ENCODE results near the gene TSPAN7. TPM values are rescaled to one million over a fixed set of nuclear protein-coding genes. Genes with fewer than 3 reads are reported as not detected.

Gene TSPAN7
- total RNA-seq, 1 donor from 2014 or later, result 1.1 TPM

DNA sequence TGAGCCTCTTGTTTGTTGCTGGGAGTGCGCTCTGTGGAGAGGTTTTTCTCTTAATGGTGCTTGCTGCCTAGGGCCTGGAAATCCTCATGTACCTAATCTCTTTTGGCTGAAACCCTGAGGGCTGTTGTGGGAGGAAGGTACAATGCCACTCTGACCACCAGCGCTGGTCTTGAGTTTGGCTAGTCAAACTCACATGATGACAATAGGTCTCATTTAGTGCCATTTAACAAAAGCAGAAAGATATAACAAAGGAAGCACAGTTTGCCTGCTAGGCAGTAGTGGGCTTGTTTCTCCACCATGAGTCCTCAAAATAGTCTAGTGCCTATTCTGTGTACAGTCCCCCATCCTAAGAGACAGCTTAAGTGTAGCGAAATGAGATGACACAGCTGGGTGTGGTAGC lies 111.3 kb downstream of the TSPAN7 start:
- Histone ChIP-seq H3K4me3 (ENCODE audit: low read depth, low read length) (no peak overlapping the region), H3K27me3 (ENCODE audit: control insufficient read depth, insufficient read depth, low read length) (no peaks in the 10 kb centered on the region), H3K36me3 (ENCODE audit: control insufficient read depth, insufficient read depth, low read length) (no peaks in the 10 kb centered on the region)
- no peak for DNase-seq (ENCODE audit: low read depth)
- no peak for FAIRE-seq
- TF ChIP-seq, protein P1, sequence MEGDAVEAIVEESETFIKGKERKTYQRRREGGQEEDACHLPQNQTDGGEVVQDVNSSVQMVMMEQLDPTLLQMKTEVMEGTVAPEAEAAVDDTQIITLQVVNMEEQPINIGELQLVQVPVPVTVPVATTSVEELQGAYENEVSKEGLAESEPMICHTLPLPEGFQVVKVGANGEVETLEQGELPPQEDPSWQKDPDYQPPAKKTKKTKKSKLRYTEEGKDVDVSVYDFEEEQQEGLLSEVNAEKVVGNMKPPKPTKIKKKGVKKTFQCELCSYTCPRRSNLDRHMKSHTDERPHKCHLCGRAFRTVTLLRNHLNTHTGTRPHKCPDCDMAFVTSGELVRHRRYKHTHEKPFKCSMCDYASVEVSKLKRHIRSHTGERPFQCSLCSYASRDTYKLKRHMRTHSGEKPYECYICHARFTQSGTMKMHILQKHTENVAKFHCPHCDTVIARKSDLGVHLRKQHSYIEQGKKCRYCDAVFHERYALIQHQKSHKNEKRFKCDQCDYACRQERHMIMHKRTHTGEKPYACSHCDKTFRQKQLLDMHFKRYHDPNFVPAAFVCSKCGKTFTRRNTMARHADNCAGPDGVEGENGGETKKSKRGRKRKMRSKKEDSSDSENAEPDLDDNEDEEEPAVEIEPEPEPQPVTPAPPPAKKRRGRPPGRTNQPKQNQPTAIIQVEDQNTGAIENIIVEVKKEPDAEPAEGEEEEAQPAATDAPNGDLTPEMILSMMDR (IDR thresholded peaks at IDR 0.05; ENCODE audit: insufficient read depth, low read length, severe bottlenecking), result no peak

GRCh38 chrX:38675856-38676255 lies 114.5 kb downstream of the TSPAN7 start:
- no peak overlapping the region for H3K4me3 ChIP-seq (ENCODE audit: low read depth, low read length)
- H3K27me3 ChIP-seq (ENCODE audit: control insufficient read depth, insufficient read depth, low read length), result no peaks in the 10 kb centered on the region
- H3K36me3 ChIP-seq (ENCODE audit: control insufficient read depth, insufficient read depth, low read length), result no peaks in the 10 kb centered on the region
- no peak for DNase-seq (ENCODE audit: low read depth)
- FAIRE-seq, result no peak
- TF ChIP-seq, protein P1 (IDR thresholded peaks at IDR 0.05; ENCODE audit: insufficient read depth, low read length, severe bottlenecking), result no peak

DNA sequence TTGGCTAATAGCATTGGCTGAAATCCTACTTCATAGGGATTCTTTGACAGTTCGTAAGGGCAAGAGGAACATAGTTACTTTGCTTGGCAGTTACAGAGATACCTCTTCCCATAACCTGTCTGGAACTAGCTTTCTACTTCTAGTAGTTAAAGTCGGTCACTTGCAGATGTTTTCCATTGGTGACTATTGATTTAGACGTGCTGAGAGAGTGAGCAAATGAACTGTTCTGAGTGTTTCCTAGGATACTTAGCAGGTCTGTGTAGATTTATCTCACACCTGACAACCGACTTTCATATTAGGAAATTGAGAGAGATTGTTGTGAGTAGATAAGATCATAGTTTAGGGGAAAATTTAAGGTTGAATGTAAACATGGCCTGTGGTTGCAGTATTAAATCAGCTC lies 116.8 kb downstream of the TSPAN7 start:
- Histone ChIP-seq H3K27me3 (ENCODE audit: control insufficient read depth, insufficient read depth, low read length) (no peaks in the 10 kb centered on the region), H3K4me3 (ENCODE audit: low read depth, low read length) (no peak overlapping the region), H3K36me3 (ENCODE audit: control insufficient read depth, insufficient read depth, low read length) (no peaks in the 10 kb centered on the region)
- FAIRE-seq, result no peak
- TF ChIP-seq, protein P1 (IDR thresholded peaks at IDR 0.05; ENCODE audit: insufficient read depth, low read length, severe bottlenecking), result no peak
- no peak for DNase-seq (ENCODE audit: low read depth)

DNA sequence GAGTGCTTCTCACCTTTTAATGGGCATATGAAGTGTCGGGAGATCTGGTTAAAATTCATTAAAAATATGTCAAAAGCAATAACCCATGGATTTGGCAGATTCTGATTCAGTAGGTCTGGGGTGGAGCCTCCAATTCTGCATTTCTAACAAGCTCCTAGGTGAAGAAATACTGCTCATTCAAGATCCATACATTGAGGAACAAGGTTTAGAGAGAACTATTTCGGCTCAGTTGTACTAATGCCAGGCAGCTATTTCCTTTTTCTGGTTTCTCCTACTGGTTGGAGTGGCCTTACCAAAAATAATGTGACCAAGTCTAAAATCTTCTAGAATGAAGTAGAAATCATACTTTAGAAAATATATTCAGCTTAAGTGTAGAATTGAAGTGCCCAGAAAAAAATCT lies 117.5 kb downstream of the TSPAN7 start:
- DNase-seq (ENCODE audit: low read depth) (no peak), FAIRE-seq (no peak)
- Histone ChIP-seq H3K27me3 (ENCODE audit: control insufficient read depth, insufficient read depth, low read length) (no peaks in the 10 kb centered on the region), H3K4me3 (ENCODE audit: low read depth, low read length) (no peak overlapping the region), H3K36me3 (ENCODE audit: control insufficient read depth, insufficient read depth, low read length) (no peaks in the 10 kb centered on the region)
- TF ChIP-seq, protein P1 (IDR thresholded peaks at IDR 0.05; ENCODE audit: insufficient read depth, low read length, severe bottlenecking), result no peak

GRCh38 chrX:38679695-38680094 lies 118.4 kb downstream of the TSPAN7 start:
- Histone ChIP-seq H3K27me3 (ENCODE audit: control insufficient read depth, insufficient read depth, low read length) (no peaks in the 10 kb centered on the region), H3K36me3 (ENCODE audit: control insufficient read depth, insufficient read depth, low read length) (no peaks in the 10 kb centered on the region), H3K4me3 (ENCODE audit: low read depth, low read length) (no peak overlapping the region)
- DNase-seq (ENCODE audit: low read depth) (no peak), FAIRE-seq (no peak)
- TF ChIP-seq, protein P1 (IDR thresholded peaks at IDR 0.05; ENCODE audit: insufficient read depth, low read length, severe bottlenecking), result no peak

DNA sequence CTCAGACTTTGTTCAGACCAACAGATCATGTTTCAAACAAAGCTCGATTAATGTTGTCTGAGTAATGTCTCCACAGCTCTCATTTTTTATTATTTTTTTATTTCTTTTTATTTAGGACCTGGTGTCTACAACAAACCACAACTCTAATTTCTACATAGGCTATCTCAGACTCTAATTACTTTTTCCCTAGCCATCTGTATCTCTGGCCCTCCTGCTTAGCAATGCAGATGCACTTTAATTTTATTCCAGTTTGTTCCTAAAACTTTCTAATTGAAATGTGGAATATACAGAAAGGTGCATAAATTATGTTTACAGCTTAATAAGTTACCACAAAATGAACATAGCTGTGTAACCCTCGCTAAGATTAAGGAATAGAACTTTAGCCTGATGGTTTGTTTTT lies 120.8 kb downstream of the TSPAN7 start:
- no peaks in the 10 kb centered on the region for H3K36me3 ChIP-seq (ENCODE audit: control insufficient read depth, insufficient read depth, low read length)
- no peaks in the 10 kb centered on the region for H3K27me3 ChIP-seq (ENCODE audit: control insufficient read depth, insufficient read depth, low read length)
- no peak overlapping the region for H3K4me3 ChIP-seq (ENCODE audit: low read depth, low read length)
- FAIRE-seq, result no peak
- TF ChIP-seq, protein P1 (IDR thresholded peaks at IDR 0.05; ENCODE audit: insufficient read depth, low read length, severe bottlenecking), result no peak
- no peak for DNase-seq (ENCODE audit: low read depth)
